CD4-positive, alpha-beta T cell treated with Interleukin-2 at 100 ng/mL for 4 hours (primary cell): Measurements from ENCODE around the gene COTL1.

Experiments
- DNase-seq: peaks from one replicate; pipeline ENCODE4 v3.0.0-alpha.2; 2020; ENCODE audit warnings: low spot score

Gene COTL1

DNA sequence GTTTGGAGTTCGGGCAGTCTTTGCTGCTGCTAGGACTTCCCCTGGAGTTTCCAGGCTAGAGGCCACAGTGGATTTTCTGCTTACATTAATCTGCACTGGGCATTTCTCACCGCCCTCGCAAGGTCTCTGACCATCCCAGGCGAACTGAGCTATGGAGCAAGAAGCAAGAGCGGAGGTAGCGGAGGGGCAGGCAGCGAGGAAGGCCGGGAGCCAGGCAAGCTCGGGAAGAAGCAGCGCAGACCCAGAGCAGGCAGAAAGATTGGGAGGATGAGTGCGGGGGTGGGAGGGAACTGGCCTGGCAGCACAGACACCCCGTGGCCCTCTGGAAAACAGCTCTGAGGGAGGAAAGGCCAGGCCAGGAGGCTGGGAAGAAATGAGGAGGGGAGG lies 3.8 kb downstream of the COTL1 start:
- no peak for DNase-seq

DNA sequence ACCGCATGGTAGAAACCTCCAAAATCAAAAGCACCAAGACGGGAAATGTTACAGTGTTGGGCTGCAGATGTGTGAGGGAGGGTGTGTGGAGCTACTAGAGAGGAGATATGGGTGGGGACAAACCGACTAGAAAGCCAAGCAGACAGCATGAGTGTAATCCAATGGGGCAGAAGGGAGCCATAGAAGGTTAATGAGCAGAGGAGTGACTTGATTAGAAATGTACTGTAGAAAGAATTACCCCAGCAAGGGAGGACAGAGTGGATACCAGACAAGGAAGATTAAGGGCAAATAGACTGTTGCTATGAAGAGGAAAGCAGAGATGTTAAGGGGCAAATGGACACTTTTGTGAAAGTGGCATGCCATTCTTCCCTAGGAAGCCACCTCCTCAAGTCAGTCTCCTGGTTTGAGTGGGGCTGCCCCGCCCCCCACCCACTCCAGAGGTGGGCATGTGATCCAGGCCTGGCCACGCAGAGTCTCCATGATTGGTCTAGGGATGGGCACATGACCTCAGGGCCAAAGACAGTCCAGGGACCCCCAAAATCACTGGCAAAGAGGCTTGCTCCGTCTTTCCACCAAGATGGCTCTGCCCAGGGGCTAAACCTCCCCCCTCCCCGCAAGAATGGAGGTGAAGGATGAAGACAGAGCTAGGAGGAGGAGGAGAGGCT lies 4.3 kb downstream of the COTL1 start:
- DNase-seq, result no peak

DNA sequence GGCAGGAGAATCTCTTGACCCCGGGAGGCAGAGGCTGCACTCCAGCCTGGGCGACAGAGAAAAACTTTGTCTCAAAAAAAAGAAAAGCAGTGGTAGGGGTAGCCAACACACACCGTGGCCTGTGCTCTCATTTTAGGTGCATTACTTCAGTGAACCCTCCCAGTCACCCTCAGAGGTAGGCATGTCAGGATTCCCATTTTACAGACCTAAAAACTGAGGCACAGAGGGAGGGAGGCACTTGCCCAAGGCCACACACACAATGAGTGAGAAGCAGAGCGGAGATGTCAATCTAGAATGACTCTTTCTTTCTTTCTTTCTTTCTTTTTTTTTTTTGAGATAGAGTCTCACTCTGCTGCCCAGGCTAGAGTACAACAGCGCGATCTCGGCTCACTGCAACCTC lies 5.2 kb downstream of the COTL1 start:
- DNase-seq, result no peak

DNA sequence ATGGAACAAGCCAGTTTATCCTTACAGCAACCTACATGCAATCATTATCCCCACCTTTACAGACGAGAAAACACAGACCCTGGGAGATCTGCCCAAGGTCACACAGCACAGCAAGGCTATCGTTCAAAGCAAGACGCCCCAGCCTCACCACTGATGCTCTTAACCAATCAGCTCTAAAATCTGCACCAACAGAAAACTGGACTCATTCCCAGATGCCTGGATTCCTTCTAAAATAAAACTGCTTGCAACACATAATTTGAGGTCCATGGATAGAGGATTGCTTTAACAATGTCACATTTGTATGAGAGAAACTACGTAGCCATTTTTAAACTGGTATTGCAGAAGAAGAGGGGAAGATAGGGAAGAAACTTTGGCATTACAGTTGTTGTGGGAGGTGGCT lies 6.8 kb downstream of the COTL1 start:
- no peak for DNase-seq

DNA sequence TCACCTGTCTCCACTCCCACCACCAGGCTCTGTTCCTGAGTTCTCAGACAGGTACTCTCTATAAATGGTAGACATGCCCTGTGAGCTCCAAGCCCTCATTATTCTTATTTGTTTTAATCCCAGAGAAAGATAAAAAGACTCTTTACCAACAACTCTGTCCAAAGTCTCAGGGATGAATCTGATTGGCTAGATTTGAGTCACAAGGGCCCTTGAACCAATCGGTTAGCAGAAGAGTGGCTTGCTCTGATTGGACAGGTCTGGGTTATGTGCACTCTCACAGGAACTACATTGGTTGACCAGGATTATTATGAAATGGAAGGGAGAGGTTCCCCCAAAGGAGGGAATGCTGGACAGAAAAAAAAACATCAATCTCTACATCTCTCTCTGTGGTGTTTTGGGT lies 7.5 kb downstream of the COTL1 start:
- DNase-seq, result no peak

GRCh38 chr16:84609563-84610177 lies 8.2 kb downstream of the COTL1 start:
- DNase-seq, result no peak

DNA sequence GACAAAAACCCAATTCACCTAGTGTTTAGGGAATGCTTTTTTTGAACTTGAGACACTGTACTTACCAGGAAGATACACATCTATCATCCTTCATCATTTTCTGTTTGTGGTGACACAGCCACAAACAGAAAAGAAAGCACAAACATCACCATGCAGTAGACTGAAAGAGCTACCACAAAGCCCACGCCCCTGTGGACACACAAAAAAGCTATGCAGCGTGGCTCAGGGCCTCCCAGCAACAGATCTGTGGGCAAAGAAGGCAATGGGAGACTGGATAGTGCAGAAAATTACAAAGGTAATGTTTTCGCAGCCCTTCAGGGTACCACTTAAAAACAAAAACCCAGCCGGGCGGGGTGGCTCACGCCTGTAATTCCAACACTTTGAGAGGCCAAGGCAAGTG lies 9.6 kb downstream of the COTL1 start:
- peak; percentile 66 for DNase-seq

DNA sequence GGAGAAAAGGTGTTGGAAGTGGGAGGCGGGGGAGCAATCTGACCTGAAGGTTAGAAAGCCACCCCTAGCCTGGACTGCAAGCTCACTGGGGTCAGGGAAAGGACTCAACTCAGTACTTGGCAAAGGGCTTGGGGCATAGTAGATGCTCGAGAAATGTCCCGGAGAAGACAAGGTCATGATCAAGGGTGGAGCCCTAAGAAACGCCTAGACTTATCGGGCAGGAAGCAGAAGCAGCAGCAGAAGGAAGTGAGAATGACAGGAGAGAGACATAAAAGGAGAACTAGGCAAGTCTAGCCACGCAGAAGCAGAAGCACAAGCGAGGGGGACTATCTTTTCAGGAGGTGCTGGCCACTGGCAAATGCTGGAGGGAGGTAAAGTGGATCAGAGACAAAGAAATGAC lies 10.2 kb downstream of the COTL1 start:
- DNase-seq, result peak; percentile 57

DNA sequence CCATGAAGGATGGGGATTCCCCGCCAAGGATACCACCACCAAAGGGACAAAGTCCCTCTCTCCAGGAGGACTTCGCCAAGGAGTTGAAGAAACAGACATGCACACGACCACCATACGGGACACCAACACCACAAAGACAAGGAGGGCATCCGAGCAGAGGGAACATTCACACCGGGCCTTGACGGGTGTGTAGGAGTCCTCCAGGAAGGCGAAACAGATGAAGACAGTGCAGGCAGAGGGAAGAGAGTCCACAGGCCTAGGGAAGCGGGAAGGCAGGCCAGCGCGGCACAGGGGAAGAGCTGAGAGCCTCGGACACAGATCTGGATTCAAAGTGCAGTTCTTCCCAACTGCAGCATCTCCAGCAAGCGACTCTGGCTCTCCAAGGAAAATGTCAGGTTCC lies 10.8 kb downstream of the COTL1 start:
- no peak for DNase-seq

DNA sequence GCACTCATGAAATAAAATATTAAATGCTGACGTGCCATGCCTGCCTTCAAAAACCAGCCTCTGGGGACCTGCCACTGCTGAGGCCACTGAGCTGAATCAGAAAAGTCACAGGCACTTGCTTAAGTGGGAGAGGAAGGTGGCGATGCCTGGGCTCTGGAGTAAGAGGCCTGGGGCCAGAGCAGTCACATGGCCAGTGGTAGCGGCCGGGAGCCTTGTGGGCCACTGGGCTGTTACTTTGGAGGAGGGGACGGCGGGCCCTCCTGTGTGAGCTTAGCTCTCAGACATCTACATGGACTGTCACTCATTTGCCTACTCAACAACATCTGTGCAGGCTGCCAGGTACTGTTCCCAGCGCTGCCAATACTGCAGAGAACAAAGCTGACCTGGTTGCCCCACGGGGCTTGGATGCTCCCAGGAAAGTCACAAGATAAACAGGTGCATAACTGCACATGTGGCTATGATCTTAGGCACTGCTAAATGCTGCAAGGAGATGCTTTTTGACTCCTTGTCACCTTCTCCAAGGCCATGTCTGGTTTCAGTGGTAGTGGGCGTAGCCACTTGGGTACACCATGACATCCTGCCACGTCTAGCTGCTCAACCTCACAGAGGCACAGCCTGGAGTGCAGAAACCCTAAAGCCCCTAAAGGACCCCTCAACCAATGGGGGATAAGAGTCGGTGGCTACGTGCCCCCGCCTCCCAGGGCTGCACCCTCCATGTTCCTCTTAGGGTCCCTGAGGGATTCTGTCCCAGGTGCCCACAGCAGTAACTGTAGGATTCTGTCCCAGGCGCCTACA lies 11.6 kb downstream of the COTL1 start:
- DNase-seq, result no peak

DNA sequence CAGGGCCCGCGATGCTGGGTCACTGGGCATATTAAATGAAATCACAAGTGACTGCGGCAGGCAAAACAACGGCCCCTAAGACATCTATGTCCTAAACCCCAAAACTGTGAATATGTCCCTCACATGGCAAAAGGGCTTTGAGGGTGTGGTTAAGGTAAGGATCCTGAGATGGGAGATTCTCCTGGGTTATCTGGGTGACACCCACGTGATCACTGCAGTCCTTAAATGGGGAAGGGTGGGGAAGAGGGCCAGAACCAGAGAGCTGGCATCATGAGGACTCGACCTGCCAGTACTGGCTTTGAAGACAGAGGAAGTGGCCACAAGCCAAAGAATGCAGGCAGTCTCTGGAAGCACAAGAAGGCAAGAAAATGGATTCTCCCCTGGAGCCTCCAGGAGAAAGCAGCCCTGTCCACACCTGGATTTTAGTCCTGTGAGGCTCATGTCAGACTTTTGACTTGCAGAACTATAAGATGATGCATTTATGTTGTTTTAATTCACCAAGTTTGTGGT lies 12.5 kb downstream of the COTL1 start:
- no peak for DNase-seq

DNA sequence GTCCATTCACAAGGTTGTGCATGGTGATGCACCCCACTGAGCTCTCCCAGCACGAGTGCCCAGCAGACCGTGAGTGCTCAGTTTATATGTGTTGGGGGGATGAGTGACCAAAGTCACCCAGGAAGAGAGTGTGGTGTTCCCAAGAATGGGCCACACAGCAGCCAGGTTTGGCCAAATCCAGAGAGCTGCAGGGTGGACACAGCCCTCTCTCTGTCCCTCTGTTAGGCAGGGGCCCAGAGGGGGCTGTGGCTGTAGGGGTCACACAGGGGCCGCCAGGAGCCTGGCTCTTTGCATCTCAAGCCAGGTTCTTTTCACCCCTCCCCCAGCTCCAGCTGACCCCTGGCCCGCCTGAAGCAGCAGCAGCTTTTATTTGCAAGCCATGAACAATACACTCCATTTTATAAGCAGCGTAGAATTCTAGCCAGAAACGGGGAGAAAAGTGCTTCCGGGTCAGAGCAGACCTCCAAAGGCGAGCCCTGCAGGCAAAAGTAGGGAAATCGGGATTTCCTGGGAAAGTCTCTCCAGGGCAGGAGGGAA lies 13.3 kb downstream of the COTL1 start:
- DNase-seq, result no peak

DNA sequence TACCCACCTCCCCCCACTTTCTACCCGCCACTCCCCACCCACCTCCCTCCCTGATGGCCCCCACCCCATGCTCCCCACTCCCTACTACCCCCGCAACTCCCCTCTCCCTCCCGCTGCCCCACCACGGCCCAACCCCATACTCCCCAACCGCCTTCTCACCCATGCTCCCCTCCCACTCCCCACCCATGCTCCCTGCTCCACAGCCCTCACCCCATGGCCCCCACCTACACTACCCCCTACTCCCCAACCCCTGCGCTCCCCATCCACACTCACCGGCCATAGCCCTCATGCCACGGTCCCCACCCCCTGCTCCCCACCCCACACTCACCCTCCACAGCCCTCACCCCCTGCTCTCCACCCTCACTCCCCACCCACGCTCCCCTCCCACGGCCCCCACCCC lies 13.9 kb downstream of the COTL1 start:
- DNase-seq, result no peak

DNA sequence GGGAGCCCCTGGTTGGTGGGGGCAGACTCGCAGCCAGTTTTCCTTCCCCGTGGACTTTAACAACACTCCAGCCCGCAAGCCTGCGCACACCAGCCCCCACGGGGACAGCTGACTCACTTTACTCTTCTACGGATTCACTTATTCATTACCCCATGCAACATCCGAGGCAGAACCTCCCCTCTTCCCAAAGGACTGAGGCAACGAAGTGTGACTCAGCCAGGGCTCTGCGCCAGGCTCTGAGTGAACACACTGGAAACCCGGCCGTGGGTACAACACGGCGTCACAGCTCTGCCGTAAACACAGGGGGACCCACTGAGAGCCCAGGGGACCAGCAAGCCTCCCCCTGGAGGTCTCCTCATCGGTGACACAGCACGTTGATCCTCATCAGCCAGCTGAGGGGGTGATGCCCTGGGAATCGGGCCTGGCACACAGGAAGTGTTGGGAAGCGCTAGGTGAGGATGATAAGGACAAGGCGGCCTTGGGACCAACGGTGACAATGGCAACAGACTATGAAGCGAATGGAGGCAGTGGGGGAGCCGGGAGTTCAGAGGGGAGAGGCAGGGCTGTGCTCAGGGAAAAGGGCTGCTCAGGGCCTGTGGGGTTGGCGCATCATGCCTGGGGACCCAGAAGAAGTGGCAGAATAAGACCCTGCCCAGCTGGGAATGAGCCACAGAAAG lies 14.6 kb downstream of the COTL1 start:
- DNase-seq, result peak; percentile 57

DNA sequence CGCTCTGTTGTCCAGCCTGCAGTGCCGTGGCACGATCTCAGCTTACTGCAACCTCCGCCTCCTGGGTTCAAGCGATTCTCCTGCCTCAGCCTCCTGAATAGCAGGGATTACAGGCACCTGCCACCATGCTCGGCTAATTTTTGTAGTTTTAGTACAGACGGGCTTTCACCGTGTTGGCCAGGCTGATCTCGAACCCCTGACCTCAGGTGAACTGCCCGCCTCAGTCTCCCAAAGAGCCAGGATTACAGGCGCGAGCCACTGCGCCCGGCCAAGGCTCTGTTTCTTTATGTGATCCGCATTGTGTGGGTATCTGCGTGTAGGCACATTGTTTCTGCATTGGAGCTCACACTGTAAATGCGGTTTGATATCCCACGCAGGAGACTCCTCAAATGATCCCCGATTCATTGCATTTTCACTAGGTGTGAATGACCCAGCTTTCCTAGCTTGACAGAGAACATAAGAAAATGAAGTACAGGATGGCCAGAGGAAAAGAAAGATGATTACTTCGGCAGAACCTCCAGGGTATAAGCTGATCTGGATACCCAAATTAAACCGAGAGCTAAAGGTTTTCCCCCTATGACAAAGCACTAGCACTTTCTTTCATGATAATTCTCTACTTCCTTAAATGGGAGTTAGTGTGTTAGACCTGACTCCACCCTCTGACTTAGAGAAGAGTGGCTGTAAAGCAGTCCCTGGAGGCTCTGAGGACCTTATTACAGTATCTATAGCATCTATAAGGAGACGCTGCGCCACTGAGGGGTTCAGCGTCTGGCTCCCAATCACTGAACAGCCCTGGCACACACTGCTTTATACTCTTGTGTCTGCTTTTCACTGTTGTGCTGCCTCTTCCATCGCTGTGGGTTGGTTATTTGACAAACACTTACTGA lies 17.3 kb downstream of the COTL1 start:
- peak; percentile 72 for DNase-seq

GRCh38 chr16:84599521-84600202 lies 18.2 kb downstream of the COTL1 start:
- DNase-seq, result peak; percentile 58

DNA sequence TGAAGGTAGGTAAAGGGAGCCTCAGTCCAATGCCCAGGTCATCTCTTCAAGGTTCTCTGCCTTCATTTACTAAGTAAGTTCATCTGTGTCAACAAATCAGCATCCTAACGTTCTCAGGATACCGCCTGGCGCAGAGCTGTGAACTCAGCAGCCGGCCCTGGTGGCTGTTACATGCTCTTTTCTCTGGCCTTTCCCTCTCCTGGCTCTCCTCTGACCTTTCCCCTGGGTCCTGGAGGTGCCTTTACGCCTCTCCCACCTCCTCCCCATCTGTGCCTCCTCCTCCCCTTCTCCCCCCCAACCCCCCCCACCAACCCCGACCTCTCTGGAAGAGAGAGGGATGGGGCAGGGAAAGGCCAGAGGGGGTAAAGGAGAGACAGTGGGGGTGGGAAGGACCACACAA lies 19.5 kb downstream of the COTL1 start:
- DNase-seq, result no peak

- DNase-seq, result no peak
Measured at GRCh38 chr16:84597931-84598351, 19.9 kb downstream of the COTL1 start.

DNA sequence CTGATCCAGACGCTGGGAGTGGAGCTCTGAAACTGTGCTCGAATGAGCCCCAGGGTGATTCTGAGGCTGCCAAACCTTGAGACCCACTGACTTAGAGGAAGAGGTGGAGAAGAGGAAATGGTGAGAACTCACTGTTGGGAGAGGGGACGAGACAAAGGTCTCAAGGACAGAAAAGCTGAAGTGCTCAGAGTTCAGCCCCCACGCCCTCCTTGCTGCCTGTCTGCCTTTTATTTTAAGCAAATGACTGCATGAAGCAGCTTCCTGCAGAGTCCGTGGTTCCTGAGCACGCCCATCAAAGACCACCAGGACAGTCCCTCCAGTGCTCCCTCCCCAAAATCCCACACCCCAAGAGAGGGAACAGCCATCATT lies 20.4 kb downstream of the COTL1 start:
- no peak for DNase-seq

DNA sequence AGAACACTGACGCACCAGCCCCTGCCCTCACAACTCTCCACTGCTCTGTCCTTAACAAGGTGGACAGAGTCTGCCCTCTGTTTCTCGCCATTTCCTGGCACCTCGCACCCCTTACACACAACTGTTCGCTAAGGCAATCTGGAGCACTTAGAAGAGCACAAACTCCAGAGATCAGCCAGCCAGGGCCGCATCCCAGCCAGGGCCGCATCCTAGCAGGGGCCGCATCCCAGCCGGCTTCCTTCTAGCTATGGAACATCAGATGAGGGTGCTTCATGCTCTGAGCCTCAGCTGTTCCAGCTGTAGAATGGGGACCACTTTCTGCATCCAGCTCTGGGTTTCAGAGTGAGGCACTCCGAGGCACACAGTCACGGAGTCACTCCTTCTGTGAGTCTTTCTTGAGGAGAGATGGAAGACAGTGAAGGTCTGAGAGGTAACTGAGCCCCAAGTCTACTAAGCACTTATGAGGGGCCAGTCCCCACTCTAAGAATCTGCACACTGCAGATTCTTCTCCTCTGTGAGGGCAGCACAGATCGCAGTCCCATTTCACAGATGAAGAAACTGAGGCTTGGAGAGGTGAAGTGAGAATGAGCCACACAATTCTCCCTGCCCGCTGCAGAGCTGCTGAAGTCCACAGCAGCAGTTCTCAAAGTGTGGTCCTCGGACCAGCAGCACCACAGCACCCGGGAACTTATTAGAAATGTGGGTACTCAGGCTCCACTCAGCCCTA lies 20.9 kb downstream of the COTL1 start:
- DNase-seq, result no peak
